Measurements from ENCODE around the gene TSPAN32.
"Not testable (repeated sequence)": the region's sequence is repeated elsewhere in the genome, so short reads cannot be mapped to it uniquely, and the experiment has no call there.

Gene TSPAN32

DNA sequence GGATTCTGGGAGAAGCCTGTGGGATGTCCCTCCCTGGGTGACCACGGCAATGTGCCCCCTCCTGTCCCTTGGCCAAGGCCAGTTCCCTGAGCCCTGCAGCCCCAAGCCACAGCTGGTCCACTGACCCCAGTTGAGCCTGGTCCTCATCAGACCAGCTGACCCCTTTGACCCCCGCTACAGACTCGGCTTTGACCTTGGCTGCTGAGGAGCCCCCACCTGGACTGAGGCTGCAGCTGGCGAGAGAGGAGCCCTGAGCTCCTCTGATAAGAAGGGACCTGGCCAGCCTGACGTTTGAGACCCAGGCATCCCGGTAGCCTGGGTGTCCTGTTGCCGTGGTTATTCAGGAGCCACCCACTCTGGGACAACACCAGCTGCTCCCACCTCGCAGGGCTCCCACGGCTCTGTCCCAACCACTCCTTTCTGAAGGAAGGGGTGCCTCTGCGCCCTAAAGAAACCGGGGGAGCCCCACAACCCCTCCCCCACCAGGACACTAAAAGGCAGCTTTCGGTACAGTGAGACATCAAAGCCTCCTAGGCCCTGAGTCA, 34.4 kb upstream of the TSPAN32 start:
- no peak for DNase-seq (ENCODE audit: low spot score)

GRCh38 chr11:2267851-2268728, 33.7 kb upstream of the TSPAN32 start:
- no peak for DNase-seq (ENCODE audit: low spot score)

GRCh38 chr11:2268729-2269600, 32.8 kb upstream of the TSPAN32 start:
- DNase-seq (ENCODE audit: low spot score) = no peak

DNA sequence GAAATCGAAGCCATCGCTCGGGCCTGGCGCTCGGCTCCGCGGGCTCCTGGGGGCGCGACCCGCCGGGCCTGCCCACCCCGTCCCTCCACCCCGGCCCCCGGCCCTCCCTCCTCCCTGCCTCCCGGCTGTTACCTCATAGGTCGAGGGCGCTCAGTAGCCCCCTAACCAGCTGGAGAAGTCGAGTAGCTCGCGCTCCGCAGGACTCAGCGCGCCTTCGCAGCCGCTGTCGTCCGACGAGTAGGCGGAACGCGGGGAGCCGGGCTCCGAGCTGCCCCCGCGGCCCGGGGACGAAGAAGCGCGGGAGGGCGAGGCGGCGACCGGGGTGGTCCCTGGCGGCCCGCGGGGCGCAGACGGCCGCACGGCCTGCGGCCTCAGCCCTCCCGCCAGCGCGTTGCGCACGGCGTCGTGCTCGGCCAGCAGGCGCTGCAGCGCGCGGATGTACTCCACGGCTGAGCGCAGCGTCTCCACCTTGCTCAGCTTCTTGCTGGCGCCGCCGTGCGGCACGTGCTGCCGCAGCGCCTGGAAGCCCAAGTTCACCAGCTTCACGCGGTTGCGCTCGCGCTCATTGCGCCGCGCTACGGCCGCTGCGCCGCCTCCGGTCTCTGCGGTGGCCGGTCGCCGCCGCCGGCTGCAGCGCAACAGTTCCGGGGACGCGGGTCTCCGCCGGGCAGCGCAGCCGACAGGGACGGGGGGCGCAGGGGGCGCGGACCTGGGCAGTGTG, 32.1 kb upstream of the TSPAN32 start:
- DNase-seq (ENCODE audit: low spot score) = peak; percentile 43

DNA sequence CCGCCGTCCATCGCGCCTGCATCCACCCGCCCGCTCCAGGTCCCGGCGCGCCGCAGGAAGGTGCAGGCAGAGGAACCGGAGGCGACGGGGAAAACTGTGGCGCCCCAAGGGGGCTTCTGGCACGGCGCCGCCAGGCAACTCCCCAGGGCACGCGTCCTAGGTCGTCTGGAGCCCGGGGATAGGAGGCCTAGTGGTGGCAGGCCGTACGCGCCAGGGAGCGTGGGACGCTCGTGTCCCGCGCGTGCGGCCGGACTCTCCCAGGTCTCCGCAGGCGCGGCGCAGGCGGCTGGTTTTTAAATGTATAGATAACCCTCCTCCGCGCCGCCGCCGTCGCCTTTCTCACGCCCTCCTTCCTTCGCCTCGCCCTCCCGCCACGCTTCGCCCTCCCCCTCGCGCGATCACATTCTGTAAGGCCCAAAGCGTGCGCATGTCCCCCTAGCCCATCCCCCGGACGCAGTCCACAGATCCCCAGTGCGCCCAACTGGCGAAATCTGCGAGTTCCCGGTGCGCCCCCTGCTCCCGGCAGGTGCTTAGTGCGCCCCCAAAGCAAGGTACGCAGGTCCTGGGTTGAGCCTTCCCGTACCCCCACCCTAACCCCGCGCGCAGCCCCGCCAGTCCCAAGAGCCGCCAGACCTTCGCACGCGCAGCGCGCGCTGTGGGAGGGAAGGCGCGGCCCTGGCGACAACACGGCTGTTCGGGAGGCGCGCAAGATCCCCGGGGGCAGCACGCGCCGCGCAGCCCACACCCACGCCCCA, 31.3 kb upstream of the TSPAN32 start, which contains the start of gene ASCL2:
Gene ASCL2 (minus strand): TSS at position 267 of the 755 bp plus-strand sequence. CDS start 256 bp downstream, at position 11.
- no peak for DNase-seq (ENCODE audit: low spot score)

- no peak for DNase-seq (ENCODE audit: low spot score)
Measured at GRCh38 chr11:2271077-2271326, 30.8 kb upstream of the TSPAN32 start.

DNA sequence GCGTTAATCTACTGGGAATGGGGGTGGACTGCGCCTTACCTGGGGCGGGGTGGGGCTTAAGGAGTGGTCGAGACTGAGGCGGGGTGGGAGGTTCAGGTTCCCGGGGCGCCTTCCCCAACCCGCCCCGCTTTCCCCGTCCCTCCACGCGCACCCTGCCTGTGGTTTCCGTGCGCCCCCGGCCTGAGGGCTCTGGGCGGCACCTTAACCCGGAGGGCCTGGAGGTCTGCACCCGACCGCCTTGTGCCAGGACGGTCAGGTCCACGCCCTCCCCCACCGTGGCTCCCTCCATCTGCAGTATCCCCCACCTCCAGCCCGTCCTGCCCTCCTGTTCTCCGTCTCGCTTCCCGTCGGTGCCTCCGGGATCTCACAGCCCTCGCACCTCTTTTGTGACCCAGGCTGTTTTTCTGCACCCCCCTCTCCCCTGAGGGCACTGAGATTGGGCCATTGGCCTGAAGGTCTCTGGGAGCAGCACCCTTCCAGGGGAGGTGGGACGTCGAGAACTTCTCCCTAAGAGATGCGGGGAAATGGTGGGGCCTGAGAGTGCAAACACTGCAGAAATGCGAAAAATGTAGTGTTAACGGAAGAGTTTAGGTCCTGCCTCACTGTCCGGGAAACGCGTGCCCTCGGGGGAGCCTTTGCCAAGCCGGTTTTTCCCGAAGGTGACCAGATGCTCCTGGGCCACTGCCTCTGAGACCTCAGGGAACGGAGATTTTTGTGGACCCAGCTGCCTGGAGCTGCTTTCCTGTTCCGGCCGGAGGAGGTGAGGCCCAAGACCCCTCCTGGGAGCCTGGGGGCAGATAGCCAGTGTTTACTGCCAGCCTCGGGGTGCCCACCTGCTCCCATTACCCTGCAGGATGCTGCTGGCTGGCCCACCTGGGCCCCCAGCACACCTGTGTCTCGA, 30.2 kb upstream of the TSPAN32 start:
- DNase-seq (ENCODE audit: low spot score) = no peak

DNA sequence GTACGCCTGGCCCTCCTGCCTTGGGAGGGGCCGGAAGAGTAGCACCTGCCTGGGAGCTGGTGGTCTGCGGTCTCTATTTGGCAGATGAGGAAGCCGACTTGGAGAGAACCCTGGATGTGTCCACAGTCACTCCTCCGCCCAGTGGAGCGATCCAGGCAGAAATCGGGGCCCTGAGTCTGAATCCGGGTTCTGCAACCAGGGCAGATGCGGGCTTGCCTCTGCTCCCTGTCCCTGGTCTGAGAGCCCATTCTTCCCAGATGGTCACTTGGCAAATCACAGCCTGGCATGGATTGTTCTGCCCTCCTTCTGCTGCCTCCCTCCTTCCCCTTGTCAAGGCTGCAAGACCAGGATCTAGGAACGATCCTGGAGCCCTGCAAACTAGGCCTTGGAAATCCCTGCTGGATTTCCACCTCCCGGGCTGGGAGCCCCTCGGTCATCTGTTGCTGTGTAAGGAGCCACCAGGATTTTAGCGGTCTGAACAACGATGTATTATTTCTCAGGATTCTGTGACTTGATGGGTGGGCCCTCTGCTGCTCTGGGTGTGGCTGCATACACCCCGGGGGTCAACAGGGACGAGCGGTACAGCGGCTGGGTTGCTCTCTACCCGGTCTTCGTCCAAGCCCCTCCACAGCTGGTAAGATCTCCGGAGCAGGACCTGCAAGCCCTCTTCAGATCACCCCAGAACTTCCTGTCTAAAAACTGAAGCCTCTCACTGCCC, 29.4 kb upstream of the TSPAN32 start:
- no peak for DNase-seq (ENCODE audit: low spot score)

DNA sequence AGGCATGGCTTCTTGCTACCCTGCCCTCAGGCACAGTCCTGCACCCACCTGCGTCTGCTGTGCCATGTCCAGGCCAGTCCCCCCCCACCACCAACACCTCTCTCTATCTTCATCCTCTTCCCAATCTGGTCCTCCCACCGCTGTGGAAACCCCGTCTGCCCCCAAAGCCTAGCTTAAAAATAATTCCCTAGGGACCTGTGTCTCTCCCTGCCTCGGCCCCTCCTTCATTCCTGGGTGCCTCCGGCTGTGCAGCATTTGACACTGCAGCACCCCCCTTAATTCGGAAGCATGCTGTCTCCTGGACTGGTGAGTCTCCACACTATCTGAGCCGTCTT, 28.9 kb upstream of the TSPAN32 start:
- DNase-seq (ENCODE audit: low spot score) = no peak

DNA sequence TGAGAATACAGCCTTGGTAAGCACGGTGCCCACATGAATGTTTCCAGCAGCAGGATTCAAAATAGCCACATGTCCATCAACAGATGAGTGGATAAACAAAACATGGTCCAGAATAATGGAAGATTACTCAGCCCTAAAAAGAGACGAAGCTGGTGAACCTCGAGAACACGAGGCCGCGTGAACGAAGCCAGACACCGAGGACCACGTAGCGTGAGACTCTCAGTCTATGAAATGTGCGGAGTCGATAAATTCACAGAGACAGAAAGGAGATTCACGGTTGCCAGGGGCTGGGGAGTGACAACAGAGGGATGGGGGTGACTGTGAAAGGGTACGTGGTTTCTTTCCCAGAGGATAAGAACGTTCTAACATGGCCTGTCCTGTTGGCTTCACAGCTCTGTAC, 28.5 kb upstream of the TSPAN32 start:
- DNase-seq (ENCODE audit: low spot score) = no peak

- DNase-seq (ENCODE audit: low spot score) = no peak
Measured at GRCh38 chr11:2273771-2274170, 28.0 kb upstream of the TSPAN32 start.

- no peak for DNase-seq (ENCODE audit: low spot score)
Measured at GRCh38 chr11:2275334-2276279, 26.2 kb upstream of the TSPAN32 start.

DNA sequence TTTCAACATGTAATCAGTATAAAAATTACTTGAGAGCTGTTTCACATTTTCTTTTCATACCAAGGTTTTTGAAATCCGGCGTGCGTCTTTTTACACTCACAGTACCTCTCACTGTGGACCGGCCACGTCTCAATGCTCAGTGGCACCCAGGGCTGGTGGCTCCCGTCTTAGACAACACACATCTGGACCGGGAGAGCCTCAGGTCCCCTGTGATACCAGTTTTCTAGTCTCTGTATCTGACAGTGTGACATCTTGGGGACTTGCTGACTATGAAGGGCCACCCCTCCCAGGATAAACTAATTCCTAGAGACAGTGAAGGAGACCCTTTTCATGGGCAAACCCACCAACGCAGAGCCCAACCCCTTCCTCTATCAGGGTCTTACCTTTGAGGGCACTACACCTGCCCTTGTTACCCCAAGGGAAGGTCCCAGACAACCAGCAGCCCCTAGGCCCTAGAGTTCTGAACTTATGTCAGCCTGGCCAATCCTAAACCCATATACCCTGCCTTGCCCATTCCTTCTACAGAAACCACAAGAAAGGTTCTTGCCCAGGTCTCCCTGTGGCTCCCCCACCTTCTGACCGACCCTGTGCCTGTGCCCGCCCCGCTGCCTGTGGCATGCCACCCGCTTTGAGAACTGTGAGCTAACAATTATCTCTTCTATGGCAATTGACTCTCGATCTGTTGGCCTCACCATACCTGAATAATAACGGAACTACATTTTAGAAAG, 25.4 kb upstream of the TSPAN32 start:
- no peak for DNase-seq (ENCODE audit: low spot score)

GRCh38 chr11:2277008-2277346, 24.8 kb upstream of the TSPAN32 start:
- no peak for DNase-seq (ENCODE audit: low spot score)

- no peak for DNase-seq (ENCODE audit: low spot score)
Measured at GRCh38 chr11:2277933-2278523, 23.8 kb upstream of the TSPAN32 start.

DNA sequence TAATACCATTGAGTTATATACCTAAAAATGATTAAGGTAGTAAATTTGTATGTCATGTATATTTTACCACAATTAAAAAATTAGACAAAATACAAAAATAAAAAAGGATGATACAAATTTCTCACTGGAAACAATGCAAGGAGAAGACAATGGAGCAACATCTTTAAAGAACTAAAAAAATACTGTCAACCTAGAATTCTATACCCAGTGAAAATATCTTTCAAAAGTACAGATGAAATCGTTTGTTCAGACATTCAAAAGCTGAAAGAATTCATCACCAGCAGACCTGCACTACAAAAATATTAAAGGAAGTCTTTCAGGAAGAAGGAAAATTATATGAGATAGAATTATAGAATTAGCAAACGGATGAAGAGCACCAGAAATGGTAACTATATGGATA, 21.6 kb upstream of the TSPAN32 start:
- DNase-seq (ENCODE audit: low spot score) = no peak

DNA sequence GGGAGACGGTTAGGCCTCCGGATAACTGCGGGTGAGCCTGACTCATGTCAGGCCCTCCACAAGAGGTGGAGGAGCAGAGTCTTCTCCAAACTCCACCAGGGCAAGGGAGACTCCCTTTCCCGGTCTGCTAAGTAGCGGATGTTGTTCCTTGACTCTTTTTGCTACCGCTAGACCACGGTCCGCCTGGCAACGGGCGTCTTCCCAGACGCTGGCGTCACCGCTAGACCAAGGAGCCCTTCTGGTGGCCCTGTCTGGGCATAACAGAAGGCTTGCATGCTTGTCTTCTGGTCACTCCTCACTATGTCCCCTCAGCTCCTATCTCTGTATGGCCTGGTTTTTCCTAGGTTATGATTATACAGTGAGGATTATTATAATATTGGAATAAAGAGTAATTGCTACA, 15.5 kb upstream of the TSPAN32 start:
- DNase-seq (ENCODE audit: low spot score) = not testable (repeated sequence)

- DNase-seq (ENCODE audit: low spot score) = no peak
Measured at GRCh38 chr11:2287091-2287490, 14.7 kb upstream of the TSPAN32 start.
